GM21576 (cell line): ENCODE measurements around the gene TRIP12.
"Not testable (repeated sequence)": the region's sequence is repeated elsewhere in the genome, so short reads cannot be mapped to it uniquely, and the experiment has no call there.

ENCODE experiments used
- ATAC-seq: cut with Tn5 transposase; IDR thresholded peaks from one replicate; pipeline ENCODE4 v1.9.1; 2021; ENCODE audit warnings: mild to moderate bottlenecking, moderate library complexity; ENCODE audit not compliant: unreplicated experiment

TRIP12 gene

DNA sequence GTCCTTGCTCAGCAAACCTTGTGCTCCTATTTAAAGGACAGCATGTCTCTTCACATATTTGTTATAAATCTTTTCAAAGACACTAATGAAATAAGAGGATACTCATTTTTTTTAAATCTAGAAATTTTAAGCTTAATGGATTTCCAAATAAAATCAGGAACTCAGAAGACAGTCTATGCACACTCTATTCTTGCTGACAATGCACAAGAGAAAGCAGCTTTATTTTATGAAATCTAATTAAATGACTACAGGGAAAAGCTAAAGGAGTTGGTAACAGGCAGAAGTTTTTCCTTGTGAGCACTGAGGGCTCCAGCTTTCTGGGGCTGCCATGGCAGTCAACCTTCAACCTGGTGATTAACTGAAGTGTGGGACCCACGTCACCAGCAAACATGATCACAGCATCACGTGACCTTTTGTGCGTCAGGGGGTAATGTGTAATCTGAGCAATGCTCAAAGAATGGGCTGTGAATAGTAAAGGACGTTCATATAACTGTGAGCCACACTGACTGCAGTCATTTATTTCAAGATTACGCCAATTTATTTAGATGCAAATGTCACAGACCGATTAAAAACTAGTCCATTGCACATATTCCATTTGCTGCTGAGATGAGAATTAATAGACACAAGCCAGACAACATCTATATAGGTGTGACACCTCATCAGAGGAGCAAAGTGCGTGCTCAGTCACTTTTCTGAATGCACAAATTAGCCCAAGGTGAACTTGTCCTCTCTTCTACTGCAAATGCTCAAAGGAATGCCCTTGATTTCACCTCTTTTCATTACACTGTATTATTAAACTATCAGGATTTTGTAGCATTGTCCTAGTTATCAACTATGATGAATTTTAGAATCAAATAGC lies 195.9 kb downstream of the TRIP12 start:
- ATAC-seq, result no peak

DNA sequence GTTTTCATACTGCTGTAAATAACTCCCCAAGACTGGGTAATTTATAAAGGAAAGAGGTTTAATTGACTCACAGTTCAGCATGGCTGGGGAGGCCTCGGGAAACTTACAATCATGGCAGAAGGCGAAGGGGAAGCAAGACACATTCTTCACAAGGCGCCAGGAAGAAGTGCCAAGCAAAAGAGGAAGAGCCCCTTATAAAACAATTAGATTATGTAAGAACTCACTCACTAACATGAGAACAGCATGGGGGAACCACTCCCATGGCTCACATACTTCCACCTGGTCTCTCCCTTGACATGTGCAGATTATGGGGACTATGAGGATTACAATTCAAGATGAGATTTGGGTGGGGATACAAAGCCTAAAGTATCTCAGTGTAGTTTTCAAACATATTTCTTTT lies 198.6 kb downstream of the TRIP12 start:
- not testable (repeated sequence) for ATAC-seq

DNA sequence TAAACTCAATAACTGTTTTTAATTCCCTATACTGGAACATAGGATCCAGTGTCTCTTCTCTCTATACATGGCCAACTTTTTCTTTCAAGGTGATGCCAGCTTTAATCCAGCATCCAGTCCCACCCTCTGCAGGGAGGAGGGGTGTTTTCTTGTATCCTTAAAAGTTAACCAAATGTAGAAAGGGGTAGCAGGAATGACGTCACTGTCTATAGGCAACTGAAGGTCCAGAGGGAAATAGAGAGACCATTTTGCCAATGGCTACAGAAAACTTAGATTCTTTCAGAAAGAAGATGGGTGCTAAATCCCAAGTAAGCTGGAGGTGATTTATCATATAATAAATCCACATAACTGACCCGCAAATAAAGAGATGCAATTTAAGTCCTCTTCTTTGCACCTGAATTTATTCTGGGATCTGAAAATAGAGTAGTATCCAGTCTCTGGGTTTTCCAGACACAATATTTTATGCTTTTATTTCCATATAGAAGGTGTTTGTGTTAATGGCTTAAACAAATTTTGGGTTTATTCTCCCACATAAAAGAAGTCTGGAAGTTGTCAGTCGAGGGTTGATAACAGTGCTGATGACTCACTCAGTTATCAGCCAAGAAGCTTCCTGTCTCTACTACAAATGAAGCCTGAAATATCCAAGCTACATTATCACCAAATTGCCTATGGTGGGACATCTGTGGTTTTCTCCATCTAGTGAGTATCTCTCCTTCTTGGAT lies 201.7 kb downstream of the TRIP12 start:
- no peak for ATAC-seq

DNA sequence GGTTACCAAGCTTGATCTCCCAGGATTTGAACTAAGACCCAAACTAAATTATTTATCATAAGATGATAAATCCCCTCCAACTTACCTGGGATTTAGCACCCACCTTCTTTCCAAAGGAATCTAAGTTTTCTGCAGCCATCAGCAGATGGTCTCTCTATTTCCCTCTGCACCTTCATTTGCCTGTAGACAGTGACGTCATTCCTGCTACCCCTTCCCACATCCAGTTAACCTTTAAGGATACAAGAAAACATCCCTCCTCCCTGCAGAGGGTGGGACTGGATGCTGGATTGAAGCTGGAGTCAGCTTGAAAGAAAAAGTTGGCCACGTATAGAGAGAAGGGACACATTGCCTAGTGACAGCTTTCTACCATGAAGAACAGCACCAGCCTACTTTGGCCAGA lies 203.8 kb downstream of the TRIP12 start:
- no peak for ATAC-seq

DNA sequence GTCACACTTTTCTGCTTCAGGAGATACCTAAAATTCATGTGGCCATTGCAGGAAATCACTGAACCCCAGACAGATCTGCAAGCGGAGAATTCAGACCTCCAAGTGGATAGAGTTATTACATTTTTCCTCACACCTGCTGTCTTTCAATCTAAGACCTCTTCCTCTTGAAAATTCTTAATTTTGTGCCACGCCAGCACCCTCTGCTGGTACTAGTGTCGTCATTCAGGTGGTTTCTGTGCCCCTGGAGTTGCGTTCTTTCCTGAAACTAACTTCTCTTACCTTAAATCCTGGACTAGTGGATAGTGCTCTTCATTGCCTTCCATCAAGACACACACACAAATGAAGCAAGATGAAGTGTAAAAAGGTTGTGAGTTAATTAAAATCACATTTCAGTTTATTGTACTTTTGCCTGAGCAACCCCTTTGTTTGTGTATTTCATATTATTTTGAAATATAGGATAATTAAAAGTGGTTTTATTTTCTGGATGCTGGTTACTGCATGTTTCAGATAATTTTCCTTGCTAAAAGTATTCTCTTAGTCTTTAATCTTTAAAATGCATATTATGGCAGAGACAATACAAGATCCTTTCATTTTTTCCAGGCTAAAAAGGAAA lies 205.8 kb downstream of the TRIP12 start:
- no peak for ATAC-seq

DNA sequence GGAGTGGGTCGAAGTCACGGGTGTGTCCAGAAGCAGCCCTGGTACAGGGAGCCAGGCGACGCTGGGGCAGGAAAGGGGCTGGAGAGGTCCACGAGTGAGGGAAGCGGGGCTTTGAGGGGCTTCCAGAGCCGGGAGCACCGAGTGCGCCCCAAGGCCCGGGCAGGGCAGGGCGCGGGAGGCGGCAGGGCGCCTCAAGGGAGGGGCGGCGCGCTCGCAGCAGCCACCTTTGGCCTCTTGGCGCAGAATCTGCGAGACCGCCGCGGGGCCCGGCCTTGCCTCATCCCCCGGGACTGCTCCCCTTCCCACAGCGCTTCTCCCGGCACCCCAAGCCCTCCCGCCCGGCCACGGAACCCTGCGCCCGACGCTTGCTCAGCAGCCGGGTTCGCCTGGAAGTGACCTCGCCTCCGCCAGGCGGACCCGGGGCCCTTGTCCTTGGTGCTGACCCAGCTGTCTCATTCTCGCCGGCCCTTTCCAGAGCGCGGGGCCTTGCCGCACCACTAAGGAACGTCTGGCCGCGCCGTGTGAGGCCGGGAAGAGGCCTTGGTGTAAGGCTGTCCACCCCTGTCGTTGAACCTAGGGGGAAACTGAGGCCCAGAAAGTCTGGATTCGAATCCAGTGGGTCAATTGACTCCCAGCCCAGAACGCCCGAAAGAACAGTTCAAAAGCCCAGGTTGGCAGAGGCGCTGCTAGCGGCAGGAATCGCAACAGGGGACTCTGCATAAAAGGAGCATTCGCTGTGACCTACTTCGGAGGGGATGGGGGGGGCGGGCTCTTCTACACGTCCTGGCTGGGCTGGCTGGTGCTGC lies 206.9 kb downstream of the TRIP12 start:
- ATAC-seq, result peak; percentile 32

DNA sequence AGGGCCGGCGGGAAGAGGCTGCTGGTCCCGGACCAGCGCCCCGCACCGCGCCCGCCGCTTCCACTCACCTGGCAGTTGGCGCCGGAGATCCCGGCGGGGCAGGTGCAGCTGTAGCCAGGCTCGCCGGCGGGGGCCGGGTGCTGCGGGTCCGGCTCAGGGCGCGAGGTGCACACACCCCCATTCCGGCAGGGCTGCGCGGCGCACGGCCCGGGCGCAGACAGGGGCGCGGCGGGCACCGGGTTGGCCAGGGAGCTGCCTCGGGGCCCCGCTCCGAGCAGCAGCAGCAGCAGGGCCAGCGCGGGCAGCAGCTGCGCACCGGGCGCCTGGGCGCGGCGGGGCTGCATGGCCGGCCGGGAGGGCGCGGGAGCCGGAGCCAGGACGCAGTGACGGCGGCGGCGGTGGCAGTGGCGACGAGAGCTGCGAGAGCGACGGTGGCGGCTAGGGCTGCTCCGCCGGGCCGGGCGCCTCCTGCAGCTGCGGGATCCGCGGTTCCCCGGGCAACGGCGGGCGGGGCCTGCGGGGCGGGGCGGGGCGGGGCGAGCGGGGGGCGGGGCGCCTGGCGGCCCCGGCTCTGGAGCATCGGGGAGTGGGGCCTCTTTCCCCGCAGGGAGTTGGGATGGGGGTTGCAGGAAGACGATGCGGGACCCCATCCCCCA lies 207.6 kb downstream of the TRIP12 start, which contains the start of gene DNER:
TSS of gene DNER (minus strand) at position 476 of the 656 bp plus-strand sequence. CDS start at position 344, 132 bp downstream.
- ATAC-seq, result peak; percentile 78
